Superior temporal gyrus (tissue), 1 donor: Measurements from ENCODE around the gene RADIL.

Experiments
- DNase-seq: peaks from one replicate; pipeline ENCODE4 v3.0.0-alpha.2; 2016; ENCODE audit errors: extremely low spot score

The RADIL gene

DNA sequence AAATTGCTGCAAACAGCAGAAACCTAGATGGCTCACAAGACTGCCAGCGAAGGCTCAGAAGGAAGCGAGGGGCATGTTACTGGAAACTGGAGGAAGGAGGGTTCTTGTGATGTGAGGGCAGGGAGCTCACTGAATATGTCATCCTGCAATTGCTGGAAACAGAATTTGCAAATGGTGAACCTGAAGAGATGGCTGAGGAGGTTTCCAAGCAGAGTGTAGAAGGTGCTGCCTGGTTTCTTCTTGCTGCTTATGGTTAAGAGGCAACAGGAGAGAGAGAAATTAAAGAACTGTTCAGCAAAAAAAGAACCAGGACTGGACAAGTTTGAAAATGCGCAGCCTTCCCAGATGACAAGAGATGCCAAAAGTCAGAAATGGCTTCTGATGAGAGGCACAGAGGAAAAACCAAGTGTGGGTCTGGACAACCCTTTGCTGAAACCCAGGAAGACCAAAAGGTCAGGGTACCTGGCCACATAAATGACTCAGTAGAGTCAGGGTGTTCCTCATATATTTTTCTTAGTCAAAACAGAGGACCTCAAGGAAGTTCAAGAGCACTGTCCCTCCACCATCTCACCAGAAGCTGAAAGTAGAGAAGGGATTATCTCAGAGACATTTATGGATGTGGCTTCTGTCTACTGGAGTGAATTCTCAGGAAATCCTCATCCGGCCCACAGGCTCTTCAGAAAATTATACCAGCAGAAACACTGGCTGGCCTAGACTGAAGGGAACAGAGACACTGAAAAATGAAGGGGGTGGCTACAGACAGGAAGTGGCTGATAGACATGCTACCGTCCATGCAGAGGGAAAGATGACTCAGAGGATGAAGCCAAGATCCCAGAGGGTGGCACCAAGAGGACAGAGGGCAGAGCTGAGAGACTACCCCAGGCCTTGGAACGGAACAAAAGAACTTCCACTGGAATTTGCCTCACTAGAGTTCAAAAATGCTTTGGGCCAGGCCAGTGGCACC is 31.8 kb downstream of the RADIL start:
- DNase-seq, result no peak

DNA sequence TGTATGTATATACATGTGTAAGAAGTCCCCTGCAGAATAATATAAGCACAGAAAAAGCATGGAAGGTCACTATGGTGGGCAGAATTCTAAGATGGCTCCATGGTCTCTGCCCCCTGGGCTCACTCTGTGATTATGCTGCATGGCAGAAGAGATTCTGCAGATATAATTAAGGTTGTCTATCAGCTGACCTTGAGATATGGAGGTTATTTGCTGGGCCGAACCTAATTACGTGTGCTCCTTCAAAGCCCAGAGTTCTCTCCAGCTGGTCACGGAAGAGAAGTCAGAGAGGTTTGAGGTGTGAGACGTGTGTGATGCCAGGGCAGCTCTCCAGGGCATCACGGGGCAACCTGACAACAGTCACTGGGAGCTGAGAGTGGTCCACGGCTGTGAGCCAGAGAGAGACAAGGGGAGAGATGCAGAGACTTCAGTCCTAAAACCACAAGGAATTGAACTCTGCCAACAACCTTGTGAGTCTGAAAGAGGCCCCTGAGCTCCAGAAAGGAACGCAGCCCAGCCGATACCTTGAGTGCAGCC is 33.2 kb downstream of the RADIL start:
- no peak for DNase-seq

DNA sequence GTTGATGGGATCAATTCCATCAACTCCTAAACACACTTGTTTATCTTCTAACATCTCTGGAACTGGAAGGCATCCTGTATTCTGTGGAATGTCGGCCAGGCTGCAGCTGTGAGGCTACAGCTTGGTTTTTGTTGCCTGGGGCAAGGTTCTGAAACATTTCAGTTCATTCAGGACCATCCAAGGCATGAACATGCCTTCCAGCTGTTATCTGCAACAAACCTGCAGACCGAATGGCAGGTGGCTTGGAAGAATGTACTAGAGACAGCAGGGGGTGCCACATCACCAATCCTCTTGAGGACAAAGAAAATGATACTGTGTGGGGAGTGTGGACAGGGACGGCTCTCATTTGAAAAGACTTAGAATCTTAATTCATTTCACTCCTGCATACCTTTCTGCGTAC is 34.1 kb downstream of the RADIL start:
- DNase-seq, result peak; percentile 77

DNA sequence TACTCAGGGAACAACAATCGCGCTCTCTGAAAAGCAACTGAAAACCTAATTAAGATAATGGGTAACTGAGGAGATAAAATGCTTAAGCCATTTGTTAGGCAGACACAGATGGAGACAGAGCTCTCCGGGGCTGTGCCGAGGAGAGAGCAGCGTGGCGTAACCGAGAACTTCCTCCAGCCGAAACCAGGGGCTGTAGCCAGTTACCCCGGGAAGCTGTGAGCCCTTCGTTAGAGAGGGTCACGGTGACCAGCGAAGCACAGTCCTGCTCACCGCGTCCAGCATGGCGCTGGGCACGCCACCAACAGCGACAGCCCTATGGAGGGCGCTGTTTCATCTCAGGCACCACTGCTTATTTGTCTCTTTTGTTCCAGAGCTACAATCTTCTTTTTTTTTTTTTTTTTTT is 37.8 kb downstream of the RADIL start:
- DNase-seq, result peak; percentile 61

DNA sequence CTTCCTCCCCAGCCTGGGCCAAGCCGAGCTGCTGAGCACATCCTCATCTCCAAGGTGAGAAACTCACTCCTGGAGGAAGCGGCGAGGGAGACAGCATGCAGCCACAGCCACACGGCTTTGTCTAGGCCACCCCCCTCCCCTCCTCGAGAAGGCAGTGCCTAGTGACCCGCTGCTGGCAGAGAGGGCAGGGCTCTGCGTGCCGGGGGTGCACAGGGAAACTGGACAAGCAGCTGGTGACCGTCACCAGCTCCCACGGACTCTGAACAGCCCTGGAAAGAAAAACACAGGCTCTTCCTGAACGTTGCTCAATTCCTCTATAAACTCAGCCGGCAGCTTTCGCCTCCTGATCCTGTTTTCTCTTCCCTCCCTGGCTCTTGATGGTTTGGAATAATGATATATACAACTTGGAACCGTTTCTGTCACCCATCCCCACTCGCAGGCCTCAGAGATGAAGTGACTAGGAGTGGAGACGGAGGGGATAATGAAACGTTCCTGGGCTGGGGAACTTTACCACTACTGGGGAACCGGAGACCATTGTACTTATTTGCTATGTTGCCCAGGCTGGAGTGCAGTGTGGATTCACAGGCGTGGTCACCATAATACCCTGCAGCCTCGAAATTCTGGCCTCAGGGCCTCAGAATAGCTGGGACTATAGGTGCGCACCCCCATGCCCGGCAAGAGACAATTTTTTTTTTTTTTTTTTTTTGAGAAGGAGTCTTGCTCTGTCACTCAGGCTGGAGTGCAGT is 41.0 kb downstream of the RADIL start:
- DNase-seq, result no peak

DNA sequence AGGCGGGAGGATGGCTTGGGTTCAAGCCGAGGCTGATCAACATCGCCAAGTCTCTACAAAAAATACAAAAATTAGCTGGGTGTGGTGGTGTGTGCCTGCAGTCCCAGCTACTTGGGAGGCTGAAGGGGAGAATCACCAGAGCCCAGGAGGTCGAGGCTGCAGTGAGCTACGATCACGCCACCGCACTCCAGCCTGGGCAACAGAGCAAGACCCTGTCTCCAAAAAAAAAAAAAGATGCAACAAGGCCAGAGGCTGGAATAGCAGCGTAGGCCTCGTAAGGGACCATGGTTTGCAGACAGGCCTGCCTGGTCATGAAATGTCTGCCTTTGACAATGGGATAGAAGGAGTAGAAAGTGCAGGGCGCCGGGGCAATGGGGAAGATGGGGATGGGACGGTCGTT is 41.7 kb downstream of the RADIL start:
- no peak for DNase-seq

DNA sequence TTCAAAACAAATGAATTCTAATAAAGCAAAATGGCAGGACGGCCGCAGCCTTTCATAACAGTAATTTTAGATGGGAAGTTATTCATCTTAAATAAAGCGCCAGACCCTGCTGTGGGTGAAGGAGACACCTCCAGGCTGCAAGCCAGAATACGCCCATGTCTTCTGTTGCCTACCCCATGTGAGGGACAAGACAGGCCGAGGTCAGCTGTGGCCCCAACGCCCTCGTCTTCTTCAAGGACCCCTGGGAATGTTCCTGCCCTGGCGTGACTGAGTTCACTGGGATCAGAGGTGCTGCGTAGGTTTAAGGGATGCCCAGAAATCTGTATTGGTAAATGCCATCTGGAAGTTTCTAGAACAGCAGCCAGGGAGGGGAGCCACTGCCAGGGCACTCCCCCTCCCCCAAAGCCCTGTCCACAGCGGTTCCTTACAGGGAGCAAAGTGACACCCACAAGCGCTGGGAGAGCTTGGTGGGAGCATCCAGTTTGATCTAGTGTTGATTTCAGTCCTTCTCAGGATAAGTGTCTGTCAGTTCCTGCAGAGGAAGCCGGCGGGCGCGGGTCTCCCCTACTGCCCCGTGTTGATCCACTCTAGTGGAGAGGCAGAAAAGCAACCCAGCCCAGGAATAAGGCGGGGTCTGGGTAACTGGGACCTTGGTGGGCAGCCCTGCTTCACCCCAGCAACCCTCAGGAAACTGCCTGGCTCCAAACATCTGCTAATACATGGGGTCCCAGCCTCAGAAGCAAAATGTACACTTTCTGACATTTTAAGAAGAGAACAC is 42.3 kb downstream of the RADIL start:
- no peak for DNase-seq

DNA sequence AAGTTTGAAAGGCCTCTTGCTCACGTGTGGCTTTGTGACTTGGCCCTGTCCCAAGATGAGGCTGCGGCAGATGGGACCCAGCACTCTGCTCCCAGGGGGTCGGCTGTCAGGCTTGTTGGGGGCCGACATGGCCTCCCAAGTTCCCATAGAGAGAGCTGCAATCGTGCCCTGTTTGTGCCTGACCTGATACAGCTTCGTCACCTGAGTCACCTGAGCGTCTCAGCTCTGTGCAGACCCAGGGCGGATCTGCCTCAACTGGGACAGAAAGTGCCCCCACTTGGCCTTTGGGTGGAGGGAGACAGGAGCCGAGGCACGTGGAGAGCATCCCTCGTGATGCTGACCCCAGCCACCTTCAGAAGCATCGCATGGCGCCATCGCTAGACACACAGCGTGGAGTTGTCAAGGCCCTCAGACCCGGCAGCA is 43.4 kb downstream of the RADIL start:
- DNase-seq, result no peak

DNA sequence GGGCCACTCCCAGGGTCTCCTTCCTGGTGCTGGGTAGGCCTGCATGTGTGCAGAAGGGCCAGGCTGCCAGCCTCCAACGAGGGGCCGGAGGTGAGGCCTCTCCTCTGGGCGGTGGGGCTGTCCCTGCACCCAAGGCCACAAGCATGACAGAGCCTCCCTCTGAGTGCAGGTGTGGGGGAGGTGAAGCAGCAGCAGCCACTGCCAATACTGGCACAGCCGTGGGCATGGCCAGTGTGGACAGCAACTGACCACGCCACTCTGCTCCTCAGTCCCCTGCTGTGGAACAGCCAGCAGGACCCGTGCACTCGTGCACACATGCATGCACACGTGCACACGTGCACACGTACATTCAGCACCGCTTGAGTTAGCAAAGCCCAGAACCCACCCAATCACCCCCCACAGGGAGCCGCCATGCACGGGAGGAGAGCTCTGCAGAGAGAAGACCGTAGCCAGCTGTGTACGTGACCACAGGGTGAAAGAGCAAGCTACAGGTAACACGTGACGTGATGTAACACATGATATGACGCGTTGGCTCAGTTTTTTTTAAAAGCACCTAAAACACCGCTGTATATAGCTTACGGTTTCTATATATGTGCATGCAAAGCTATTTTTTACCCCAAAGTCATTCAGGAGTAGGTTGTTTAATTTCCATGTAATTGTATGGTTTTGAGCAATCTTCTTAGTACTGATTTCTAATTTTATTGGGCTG is 44.7 kb downstream of the RADIL start:
- DNase-seq, result no peak

DNA sequence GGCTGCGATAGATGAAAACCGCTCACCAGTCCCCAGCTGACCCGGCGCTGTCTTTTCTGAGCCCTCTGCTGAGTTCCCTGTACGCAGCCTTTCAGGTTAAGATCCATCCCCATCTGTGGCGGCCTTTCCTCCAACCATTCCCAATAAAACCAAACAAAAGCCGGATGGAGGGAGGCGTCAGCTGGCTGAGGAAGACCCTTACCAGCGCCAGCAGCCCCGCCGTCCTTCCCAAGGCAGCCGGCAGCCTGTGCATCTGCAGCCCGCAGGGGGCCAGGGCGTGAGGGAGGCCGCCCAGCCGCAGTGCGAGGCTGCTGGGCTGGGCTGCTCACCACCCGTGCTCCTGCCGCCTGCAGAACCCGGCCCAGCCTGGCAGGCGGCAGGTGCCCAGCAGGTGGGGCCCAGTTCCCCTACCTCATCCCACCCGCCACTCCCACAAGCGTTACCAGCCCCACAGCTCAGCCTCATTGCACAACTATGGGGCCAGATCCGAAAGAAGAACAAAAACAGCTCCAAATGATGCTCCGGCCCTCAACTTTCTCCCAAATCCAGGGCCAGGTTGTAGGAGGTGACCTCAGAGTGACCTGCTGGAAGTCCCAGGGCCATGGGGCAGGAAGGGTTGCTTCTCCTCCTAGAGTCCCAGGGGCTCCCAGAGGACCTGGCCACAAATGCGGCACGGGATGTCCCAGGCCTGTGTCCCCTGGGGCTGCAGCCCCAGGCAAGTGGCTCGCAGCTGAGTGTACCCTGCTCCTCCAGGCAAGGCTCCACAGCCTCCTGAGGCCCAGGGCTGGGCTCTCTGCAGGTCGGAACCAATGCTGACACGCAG is 45.5 kb downstream of the RADIL start:
- no peak for DNase-seq

DNA sequence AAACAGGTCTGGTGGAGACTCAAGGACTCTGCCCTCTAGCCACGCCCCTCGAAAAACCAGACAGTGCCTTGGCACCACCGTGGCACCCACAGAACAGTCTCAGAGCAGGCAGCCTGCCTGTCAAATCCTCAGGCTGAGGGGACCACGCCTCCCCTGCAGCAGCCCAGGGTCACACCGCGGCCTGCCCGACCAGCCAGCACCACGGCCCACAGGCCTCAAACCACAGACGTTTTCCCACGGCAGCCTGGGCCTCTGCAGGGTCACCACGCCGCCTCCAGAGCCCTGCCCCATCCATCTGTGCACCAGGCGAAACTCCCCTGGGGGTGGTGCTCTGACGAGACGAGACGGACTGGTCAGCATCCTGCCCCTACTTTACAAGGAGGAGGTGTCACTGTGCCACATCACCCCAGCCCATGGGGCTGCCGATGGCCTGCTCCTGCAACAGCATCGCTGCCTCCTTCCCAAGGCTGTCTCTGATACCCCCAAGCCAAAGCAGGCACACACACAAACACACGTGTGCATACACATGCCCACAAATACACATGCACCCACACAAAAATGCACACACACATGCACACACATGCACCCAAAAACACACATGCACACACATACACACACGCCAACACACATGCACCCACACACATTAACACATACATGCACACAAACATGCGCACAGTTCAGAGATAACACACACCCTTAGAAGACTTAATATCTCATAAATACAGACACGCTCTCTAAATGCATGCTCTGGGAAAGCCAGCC is 46.3 kb downstream of the RADIL start:
- DNase-seq, result no peak

DNA sequence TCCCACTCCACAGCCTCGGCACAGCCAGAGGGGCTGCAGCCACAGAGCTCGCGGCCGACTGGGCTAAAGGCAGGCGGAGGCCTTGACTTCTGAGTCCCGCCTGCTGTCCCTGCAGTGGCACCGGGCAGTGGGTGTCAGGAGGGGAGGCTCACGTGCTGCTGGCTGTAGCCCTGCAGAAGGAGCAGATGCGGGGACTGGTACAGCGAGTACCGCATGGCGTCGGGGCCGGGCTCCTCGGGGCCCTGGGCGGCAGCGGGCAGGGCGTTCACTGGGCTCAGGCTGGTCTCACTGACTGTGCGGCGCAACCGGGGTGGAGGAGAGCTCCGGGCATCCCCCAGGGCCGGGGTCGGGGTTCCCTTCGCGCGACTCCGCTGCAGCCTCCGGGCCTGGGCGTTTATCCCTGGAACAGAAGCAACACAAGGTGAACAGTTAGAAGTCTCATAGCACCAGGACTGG is 47.3 kb downstream of the RADIL start:
- no peak for DNase-seq

DNA sequence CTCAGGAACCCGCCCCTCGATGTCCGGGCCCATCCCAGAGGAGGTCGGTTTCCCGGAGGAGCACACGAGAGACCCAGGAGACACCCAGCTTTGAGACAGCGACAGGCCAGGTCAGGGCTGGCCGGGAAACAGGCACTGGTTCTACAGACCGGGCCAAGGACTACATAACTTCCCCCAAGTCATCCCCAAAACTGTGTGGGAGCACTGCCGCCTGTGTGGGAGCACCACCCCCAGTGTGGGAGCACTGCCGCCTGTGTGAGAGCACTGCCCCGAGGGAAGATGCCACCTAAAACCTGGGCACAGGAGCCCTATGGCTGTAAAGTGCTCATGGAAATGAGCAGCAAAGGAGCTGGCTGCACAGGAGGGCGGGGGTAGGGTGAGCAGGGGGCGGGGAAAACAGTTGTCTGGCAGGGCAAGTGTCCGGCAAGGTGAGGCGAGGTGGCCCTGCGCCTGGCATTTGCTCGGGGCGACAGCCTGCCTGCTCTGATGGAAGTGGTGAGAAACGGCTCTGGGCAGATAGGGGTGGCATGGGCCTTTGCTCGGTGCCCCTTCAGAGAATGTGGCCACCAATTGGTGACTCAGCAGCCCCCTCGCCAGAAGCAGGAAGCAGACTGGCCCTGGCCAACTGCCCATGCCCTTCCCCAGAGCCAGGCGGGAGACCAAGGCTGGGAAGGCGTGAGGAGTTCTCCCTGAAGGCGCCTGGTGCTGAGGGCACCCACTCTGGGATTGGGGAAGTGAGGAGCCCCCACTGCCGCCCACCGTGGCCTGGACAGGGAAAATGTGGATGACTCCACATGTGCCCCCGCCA is 47.9 kb downstream of the RADIL start:
- DNase-seq, result no peak

DNA sequence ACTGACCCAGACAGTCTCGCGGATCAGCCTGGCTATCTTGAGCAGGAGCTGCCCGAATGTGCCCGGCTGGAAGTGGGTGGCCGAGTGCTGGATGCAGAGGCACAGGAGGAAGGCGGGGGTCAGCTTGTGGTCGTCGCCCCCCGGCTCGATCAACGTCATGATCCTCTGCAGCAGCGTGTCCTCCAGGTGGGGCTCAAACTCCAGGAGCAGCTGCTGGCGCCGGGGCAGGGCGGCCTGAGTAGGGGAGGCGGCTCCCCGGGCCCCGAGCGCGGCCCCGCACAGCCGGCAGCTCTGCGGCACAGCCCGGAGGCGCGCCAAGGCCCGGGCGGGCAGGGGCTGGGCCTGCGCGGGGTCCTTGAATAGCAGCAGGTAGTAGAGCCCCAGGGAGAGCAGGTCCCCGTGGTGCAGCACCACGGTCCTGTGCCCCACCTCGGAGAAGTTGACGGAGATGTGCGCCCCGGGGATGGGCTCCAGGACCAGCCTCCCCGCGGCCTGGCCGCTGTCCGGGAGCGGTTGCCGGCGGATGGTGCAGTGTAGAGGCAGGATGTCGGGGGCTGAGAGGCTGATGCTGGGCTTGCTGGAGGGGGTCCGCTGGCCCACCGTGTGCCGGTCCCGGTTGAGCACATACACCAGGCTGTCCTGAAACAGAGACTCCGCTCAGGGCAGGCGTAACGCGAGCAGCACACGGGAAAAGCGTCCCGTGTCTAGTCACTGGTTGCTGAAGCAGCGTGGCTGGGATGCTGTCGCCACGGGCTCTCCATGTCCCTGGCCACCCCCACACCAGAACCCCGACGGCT is 48.7 kb downstream of the RADIL start:
- no peak for DNase-seq

DNA sequence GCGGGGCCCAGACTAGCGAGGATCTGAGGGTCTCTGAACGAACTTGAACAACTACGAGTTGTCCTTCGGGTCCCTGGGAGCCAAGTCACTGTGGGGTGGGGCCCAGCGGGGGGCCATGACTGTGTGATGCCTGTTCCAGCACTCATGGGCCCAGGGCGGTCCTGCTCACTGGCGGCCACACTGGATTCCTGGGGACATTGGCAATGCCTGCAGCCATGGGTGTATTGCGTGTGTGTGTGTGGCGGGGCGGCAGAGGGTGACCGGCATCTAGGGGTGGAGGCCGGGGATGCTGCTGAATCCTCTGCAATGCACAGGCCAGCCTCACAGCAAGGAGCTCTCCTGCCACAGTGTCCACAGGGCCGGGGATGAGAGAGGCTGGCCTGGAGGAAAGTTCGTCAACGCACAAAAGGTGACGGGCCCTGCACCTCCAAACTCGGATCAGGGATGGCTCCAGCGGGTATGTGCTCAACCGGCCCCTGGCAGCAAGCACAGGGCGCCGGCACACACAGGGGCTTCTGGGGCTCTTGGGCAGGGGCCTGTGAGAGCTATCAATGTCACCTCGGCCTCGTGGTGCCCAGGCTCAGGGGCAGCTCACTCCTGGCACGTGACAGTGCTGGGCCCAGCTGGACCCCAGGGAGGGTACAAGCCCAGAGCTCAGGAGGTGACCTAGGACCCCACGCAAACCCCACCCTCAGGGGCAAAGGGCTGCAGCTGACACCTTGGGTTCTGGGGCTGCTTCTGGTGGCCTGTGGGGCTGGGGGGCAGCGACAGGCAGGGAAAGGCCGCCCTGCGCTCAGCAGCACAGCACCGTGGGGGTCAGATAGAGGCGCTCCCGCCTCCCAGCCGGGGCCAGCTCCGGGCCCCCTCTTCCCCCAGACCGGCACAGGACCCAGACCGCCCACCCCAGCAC is 49.6 kb downstream of the RADIL start:
- DNase-seq, result no peak

DNA sequence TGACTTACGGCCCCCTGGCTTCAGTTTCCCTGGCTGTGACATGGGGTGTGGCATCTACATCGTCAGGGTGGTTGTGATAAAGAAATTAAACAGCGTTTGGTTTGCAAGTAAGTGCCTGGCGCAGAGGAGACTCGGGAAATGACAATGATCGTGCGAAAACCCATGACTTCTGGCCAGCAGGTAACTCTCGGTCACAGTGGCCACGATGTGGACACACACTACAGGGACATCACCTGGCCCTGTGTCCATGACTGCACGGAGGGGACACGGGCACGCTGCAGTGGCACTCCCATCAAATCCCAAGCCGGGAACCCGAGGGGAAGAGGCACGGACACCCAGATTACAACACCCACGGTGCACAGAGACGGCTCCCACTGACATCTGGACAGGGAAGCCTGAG is 50.3 kb downstream of the RADIL start:
- no peak for DNase-seq

DNA sequence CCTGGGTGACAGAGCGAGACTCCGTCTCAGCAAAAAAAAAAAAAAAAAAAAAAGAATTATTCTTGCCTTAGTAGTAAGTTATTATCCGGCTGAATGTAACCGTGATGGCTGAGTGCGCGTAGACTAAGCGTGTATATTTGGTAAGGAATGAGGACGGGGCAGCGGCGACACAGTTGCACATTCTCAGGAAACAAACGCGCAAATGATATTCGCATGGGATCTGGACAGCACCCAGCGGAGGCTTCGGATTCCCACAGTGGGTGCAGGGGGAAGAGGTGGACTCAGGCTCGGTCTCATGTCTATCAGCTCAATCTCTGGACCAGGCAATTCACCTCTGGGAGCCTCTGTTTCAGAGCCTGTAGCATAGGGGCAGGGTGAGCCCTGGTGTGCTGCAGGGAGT is 50.8 kb downstream of the RADIL start:
- no peak for DNase-seq
